Measurements from ENCODE around the gene SDK2.

- TF ChIP-seq CTCF (conservative IDR thresholded peaks at IDR 0.05; ENCODE audit: low read depth in 2 of 2) (no peak), POLR2AphosphoS5 (IDR thresholded peaks at IDR 0.05; ENCODE audit: low read depth) (no peak), ZNF114 (CRISPR knock-in tag; IDR thresholded peaks at IDR 0.05) (no peak), STAT1 (IDR thresholded peaks at IDR 0.05; ENCODE audit: unreplicated experiment) (no peak), EZH2 (IDR thresholded peaks at IDR 0.05; ENCODE audit: low read depth, unreplicated experiment) (no peak), JUNB (IDR thresholded peaks at IDR 0.05; ENCODE audit: unreplicated experiment) (no peak), REST (IDR thresholded peaks at IDR 0.05; ENCODE audit: unreplicated experiment) (no peak), EZH2phosphoT487 (IDR thresholded peaks at IDR 0.05; ENCODE audit: unreplicated experiment) (no peak), NANOG (IDR thresholded peaks at IDR 0.05; ENCODE audit: borderline replicate concordance) (no peak), ZNF331 (CRISPR knock-in tag; IDR thresholded peaks at IDR 0.05; ENCODE audit: low read depth) (no peak)
Observed at GRCh38 chr17:73652886-73653480, 8.7 kb upstream of the SDK2 start.
